K562 treated with DMSO at 1 percent for 48 hours (cell line): ENCODE measurements around the gene CBS. TPM values are rescaled to one million over a fixed set of nuclear protein-coding genes. Genes with fewer than 3 reads are reported as not detected.

ENCODE experiments used
- total RNA-seq: library from RNA; unstranded; fragments of 300-600 nt; gene quantifications from 2 replicates; pipeline ENCODE4 v1.2.3, GENCODE V29; 2022; ENCODE audit warnings: low replicate concordance; ENCODE audit errors: extremely low read depth

The CBS gene
- not detected in 2 replicates for total RNA-seq

DNA sequence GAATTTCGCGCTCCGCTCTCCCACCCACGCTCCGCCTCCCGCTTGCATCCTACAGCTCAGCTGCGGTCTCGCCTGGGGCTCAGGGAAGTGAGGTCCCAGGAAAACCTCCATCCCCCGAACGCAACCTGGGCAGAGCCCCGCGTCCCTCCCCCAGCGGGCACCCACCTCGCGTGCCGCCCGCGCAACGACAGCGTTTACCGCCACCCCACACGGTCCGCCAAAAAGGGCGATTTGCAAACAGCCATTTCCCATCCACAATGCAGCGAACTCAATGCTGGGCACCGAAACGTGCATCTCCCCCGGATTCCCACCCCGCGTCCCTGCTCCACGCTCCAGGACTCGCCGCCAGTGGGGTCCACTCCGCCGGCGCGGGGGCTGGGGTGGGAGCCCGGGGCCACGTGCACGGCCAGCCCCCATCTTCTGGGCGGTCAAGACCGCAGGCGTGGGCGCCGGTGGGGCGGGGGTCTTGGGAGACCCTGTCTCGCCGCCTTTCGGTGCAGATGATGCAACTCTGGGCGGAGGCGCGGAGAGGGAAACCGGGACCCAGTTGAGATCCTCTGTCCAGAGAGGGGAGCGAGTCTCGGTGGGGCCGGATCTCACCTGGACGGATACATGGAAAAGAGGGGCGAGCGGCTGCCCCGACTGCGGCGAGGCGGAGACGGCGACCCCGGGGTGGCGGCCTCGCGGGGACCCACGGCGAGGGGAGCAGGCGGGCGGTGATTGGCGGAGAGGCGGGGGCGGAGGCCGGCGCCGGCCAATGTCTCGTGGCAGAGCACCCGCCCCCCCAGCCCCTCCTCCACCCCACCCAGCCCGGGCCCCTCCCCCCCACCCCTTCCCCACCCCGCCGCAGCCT, at the start of gene CBS:
CBS (minus strand) TSS at position 666 of the 853 bp plus-strand sequence. CDS start 3,642 bp downstream, outside the sequence.

DNA sequence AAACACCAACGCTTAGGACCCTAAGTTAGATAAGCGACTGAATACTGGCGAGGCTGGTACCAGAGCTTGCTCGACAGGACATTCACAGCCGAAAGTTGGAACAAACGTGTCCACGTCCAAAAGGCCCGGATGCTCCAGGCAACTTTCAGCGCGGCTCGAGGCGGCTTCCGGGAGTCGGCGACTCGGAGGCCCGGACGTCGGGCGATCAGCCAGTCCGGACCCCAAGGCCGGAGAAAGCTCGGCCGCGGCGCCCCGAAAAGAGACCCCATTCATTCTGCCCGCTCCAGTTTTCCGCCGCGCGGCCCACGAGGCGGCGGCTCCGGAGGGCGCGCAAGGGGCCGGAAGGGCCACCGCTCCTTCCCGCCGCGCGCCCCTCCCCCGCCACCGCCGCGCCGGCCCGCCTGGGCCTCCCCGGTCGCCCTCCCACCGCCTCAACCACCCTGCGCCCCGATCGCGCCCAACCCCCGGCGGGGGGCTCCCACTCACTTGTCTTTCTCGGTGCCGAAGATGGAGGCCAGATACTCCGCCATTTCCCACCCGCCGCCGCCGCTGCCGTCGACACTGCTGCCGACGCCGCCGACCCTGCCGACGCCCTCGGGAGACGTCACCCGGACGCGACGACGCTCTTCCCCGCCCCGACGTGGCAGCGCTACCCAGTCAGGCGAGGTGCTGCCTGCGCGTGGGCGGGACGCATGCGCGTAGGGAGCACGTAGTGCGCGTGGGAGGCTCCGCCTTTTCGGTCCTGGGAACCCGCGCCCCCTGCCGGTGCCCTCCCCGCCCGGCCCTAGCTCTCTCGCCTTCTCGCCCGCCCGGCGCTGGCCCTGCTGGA, 31.5 kb upstream of the CBS start, which contains the start of gene U2AF1:
U2AF1 (minus strand) TSS at position 606 of the 829 bp plus-strand sequence; CDS start at position 530, 76 bp downstream.

Other genes starting within 250 kb of the CBS start
- not detected in 2 replicates for gene WDR4, start 196.3 kb downstream of the CBS start, total RNA-seq
- not detected in 2 replicates for gene NDUFV3, start 182.5 kb downstream of the CBS start, total RNA-seq
- gene ERVH48-1, start 150.2 kb downstream of the CBS start, total RNA-seq, result not detected in 2 replicates
- not detected in 2 replicates for gene PKNOX1, start 101.3 kb downstream of the CBS start, total RNA-seq
- gene U2AF1, start 31.7 kb upstream of the CBS start, total RNA-seq, result not detected in 2 replicates
- not detected in 2 replicates for gene CRYAA, start 93.2 kb upstream of the CBS start, total RNA-seq